ENCODE data around the gene INHBB.

The INHBB gene

GRCh38 chr2:120348737-120349439 is 3.0 kb downstream of the INHBB start:
- H3K4me3 ChIP-seq (ENCODE audit: control insufficient read depth, low read depth, low read length) = no peak overlapping the region
- TF ChIP-seq, protein P1, sequence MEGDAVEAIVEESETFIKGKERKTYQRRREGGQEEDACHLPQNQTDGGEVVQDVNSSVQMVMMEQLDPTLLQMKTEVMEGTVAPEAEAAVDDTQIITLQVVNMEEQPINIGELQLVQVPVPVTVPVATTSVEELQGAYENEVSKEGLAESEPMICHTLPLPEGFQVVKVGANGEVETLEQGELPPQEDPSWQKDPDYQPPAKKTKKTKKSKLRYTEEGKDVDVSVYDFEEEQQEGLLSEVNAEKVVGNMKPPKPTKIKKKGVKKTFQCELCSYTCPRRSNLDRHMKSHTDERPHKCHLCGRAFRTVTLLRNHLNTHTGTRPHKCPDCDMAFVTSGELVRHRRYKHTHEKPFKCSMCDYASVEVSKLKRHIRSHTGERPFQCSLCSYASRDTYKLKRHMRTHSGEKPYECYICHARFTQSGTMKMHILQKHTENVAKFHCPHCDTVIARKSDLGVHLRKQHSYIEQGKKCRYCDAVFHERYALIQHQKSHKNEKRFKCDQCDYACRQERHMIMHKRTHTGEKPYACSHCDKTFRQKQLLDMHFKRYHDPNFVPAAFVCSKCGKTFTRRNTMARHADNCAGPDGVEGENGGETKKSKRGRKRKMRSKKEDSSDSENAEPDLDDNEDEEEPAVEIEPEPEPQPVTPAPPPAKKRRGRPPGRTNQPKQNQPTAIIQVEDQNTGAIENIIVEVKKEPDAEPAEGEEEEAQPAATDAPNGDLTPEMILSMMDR (IDR thresholded peaks at IDR 0.05; ENCODE audit: control insufficient read depth, insufficient read depth, low read depth, low read length, missing control alignments) = no peak
- DNase-seq (ENCODE audit: low read depth) = no peak

- TF ChIP-seq, protein P1 (IDR thresholded peaks at IDR 0.05; ENCODE audit: control insufficient read depth, insufficient read depth, low read depth, low read length, missing control alignments) = no peak
- no peak for DNase-seq (ENCODE audit: low read depth)
- H3K4me3 ChIP-seq (ENCODE audit: control insufficient read depth, low read depth, low read length) = no peak overlapping the region
These were observed 3.5 kb downstream of the INHBB start for GRCh38 chr2:120349440-120349921.

DNA sequence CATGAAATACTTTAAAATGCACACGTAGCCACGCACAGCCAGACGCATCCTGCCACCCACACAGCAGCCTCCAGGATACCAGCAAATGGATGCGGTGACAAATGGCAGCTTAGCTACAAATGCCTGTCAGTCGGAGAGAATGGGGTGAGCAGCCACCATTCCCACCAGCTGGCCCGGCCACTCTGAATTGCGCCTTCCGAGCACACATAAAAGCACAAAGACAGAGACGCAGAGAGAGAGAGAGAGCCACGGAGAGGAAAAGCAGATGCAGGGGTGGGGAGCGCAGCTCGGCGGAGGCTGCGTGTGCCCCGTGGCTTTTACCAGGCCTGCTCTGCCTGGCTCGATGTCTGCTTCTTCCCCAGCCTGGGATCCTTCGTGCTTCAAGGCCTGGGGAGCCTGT is 4.1 kb downstream of the INHBB start:
- H3K4me3 ChIP-seq (ENCODE audit: control insufficient read depth, low read depth, low read length) = no peak overlapping the region
- TF ChIP-seq, protein P1 (IDR thresholded peaks at IDR 0.05; ENCODE audit: control insufficient read depth, insufficient read depth, low read depth, low read length, missing control alignments) = no peak
- no peak for DNase-seq (ENCODE audit: low read depth)

DNA sequence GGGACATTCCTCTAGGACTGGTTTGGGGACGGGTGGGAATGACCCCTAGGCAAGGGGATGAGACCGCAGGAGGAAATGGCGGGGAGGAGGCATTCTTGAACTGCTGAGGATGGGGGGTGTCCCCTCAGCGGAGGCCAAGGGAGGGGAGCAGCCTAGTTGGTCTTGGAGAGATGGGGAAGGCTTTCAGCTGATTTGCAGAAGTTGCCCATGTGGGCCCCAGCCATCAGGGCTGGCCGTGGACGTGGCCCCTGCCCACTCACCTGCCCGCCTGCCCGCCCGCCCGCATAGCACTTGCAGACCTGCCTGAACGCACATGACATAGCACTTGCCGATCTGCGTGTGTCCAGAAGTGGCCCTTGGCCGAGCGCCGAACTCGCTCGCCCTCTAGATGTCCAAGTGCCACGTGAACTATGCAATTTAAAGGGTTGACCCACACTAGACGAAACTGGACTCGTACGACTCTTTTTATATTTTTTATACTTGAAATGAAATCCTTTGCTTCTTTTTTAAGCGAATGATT is 4.9 kb downstream of the INHBB start:
- TF ChIP-seq, protein P1 (IDR thresholded peaks at IDR 0.05; ENCODE audit: control insufficient read depth, insufficient read depth, low read depth, low read length, missing control alignments) = no peak
- H3K4me3 ChIP-seq (ENCODE audit: control insufficient read depth, low read depth, low read length) = no peak overlapping the region
- no peak for DNase-seq (ENCODE audit: low read depth)

GRCh38 chr2:120352696-120353590 is 7.0 kb downstream of the INHBB start:
- DNase-seq (ENCODE audit: low read depth) = no peak
- TF ChIP-seq, protein P1 (IDR thresholded peaks at IDR 0.05; ENCODE audit: control insufficient read depth, insufficient read depth, low read depth, low read length, missing control alignments) = no peak
- H3K4me3 ChIP-seq (ENCODE audit: control insufficient read depth, low read depth, low read length) = no peak overlapping the region

- TF ChIP-seq, protein P1 (IDR thresholded peaks at IDR 0.05; ENCODE audit: control insufficient read depth, insufficient read depth, low read depth, low read length, missing control alignments) = no peak
- DNase-seq (ENCODE audit: low read depth) = no peak
- no peak overlapping the region for H3K4me3 ChIP-seq (ENCODE audit: control insufficient read depth, low read depth, low read length)
These were observed 7.6 kb downstream of the INHBB start for GRCh38 chr2:120353591-120353898.

Measured in AG09309 (cell line).